ENCODE data around the gene FILIP1L. TPM values are rescaled to one million over a fixed set of nuclear protein-coding genes. Genes with fewer than 3 reads are reported as not detected.

The FILIP1L gene
- total RNA-seq, 1 experiment from 2014 or later: 4.3 TPM

GRCh38 chr3:99984139-99984538 lies 130.2 kb downstream of the FILIP1L start:
- no peaks in the 10 kb centered on the region for H3K9me3 ChIP-seq (ENCODE audit: low read depth, low read length, poor library complexity, severe bottlenecking)
- no peak for DNase-seq (ENCODE audit: low spot score)
- H3K27me3 ChIP-seq (replicated peaks; ENCODE audit: insufficient read depth, low read depth, low read length, poor library complexity): no peaks in the 10 kb centered on the region
- intact Hi-C loops (cut with micrococcal nuclease; ENCODE audit: unreplicated experiment): no loop called here
- no peak for TF ChIP-seq EZH2 (IDR thresholded peaks at IDR 0.05; ENCODE audit: borderline replicate concordance, low read depth, low read length, poor library complexity, severe bottlenecking)
- no peak for TF ChIP-seq CTCF (conservative IDR thresholded peaks at IDR 0.05; ENCODE audit: low read depth, low read length)
- ChIA-PET POLR2A (ENCODE audit: low non-redundant PET) (no interaction called here), CTCF (no interaction called here)
- H3K4me3 ChIP-seq (ENCODE audit: low read depth, low read length, poor library complexity, severe bottlenecking): no peak overlapping the region
- no peak overlapping the region for H3K27ac ChIP-seq (ENCODE audit: low read depth, low read length, poor library complexity, severe bottlenecking)
- no TSS peak for BruUV-seq (replicated peaks)
- H3K4me1 ChIP-seq (ENCODE audit: insufficient read depth, low read length, poor library complexity, severe bottlenecking): no peaks in the 10 kb centered on the region
- H3K36me3 ChIP-seq (ENCODE audit: insufficient read depth, low read length, poor library complexity, severe bottlenecking): no peaks in the 10 kb centered on the region

- H3K4me1 ChIP-seq (ENCODE audit: insufficient read depth, low read length, poor library complexity, severe bottlenecking): no peaks in the 10 kb centered on the region
- ChIA-PET CTCF (no interaction called here), POLR2A (ENCODE audit: low non-redundant PET) (no interaction called here)
- no peaks in the 10 kb centered on the region for H3K27me3 ChIP-seq (replicated peaks; ENCODE audit: insufficient read depth, low read depth, low read length, poor library complexity)
- no peaks in the 10 kb centered on the region for H3K9me3 ChIP-seq (ENCODE audit: low read depth, low read length, poor library complexity, severe bottlenecking)
- no peak overlapping the region for H3K27ac ChIP-seq (ENCODE audit: low read depth, low read length, poor library complexity, severe bottlenecking)
- BruUV-seq (replicated peaks): no TSS peak
- TF ChIP-seq EZH2 (IDR thresholded peaks at IDR 0.05; ENCODE audit: borderline replicate concordance, low read depth, low read length, poor library complexity, severe bottlenecking) (no peak), CTCF (conservative IDR thresholded peaks at IDR 0.05; ENCODE audit: low read depth, low read length) (no peak)
- intact Hi-C loops (cut with micrococcal nuclease; ENCODE audit: unreplicated experiment): no loop called here
- H3K36me3 ChIP-seq (ENCODE audit: insufficient read depth, low read length, poor library complexity, severe bottlenecking): no peaks in the 10 kb centered on the region
- DNase-seq (ENCODE audit: low spot score): no peak
- no peak overlapping the region for H3K4me3 ChIP-seq (ENCODE audit: low read depth, low read length, poor library complexity, severe bottlenecking)
Observed at GRCh38 chr3:99982650-99983049, 131.7 kb downstream of the FILIP1L start.

GRCh38 chr3:99981138-99981537 lies 133.2 kb downstream of the FILIP1L start:
- ChIA-PET POLR2A (ENCODE audit: low non-redundant PET) (no interaction called here), CTCF (interaction anchor here (0.6 kb wide), 1 partner anchor 248 kb away, joined by 7 read pairs; no protein-coding TSS in a partner anchor)
- intact Hi-C loops (cut with micrococcal nuclease; ENCODE audit: unreplicated experiment): no loop called here
- H3K4me1 ChIP-seq (ENCODE audit: insufficient read depth, low read length, poor library complexity, severe bottlenecking): no peaks in the 10 kb centered on the region
- H3K4me3 ChIP-seq (ENCODE audit: low read depth, low read length, poor library complexity, severe bottlenecking): no peak overlapping the region
- no peaks in the 10 kb centered on the region for H3K27me3 ChIP-seq (replicated peaks; ENCODE audit: insufficient read depth, low read depth, low read length, poor library complexity)
- DNase-seq (ENCODE audit: low spot score): no peak
- no peaks in the 10 kb centered on the region for H3K9me3 ChIP-seq (ENCODE audit: low read depth, low read length, poor library complexity, severe bottlenecking)
- H3K36me3 ChIP-seq (ENCODE audit: insufficient read depth, low read length, poor library complexity, severe bottlenecking): no peaks in the 10 kb centered on the region
- no TSS peak for BruUV-seq (replicated peaks)
- no peak for TF ChIP-seq CTCF (conservative IDR thresholded peaks at IDR 0.05; ENCODE audit: low read depth, low read length)
- no peak for TF ChIP-seq EZH2 (IDR thresholded peaks at IDR 0.05; ENCODE audit: borderline replicate concordance, low read depth, low read length, poor library complexity, severe bottlenecking)
- no peak overlapping the region for H3K27ac ChIP-seq (ENCODE audit: low read depth, low read length, poor library complexity, severe bottlenecking)
